Measurements from ENCODE around the gene COL11A2.

The COL11A2 gene

GRCh38 chr6:33212857-33213165 is 20.5 kb upstream of the COL11A2 start:
- peak; percentile 6 for DNase-seq (ENCODE audit: low spot score)
- TF ChIP-seq CTCF (IDR thresholded peaks at IDR 0.05; ENCODE audit: extremely low read depth, insufficient read depth, missing control alignments): no peak
- in situ Hi-C loops (cut with MboI; ENCODE audit: low pct_unique_long_range_greater_than_20kb, low sequenced_read_pairs, unreplicated experiment): no loop called here

GRCh38 chr6:33211666-33212422 is 19.6 kb upstream of the COL11A2 start:
- in situ Hi-C loops (cut with MboI; ENCODE audit: low pct_unique_long_range_greater_than_20kb, low sequenced_read_pairs, unreplicated experiment): no loop called here
- peak; percentile 11 for DNase-seq (ENCODE audit: low spot score)
- TF ChIP-seq CTCF (IDR thresholded peaks at IDR 0.05; ENCODE audit: extremely low read depth, insufficient read depth, missing control alignments): no peak

- in situ Hi-C loops (cut with MboI; ENCODE audit: low pct_unique_long_range_greater_than_20kb, low sequenced_read_pairs, unreplicated experiment): no loop called here
- no peak for TF ChIP-seq CTCF (IDR thresholded peaks at IDR 0.05; ENCODE audit: extremely low read depth, insufficient read depth, missing control alignments)
- DNase-seq (ENCODE audit: low spot score): no peak
Observed at GRCh38 chr6:33211136-33211535, 18.9 kb upstream of the COL11A2 start.

- no peak for TF ChIP-seq CTCF (IDR thresholded peaks at IDR 0.05; ENCODE audit: extremely low read depth, insufficient read depth, missing control alignments)
- DNase-seq (ENCODE audit: low spot score): peak; percentile 8
- in situ Hi-C loops (cut with MboI; ENCODE audit: low pct_unique_long_range_greater_than_20kb, low sequenced_read_pairs, unreplicated experiment): no loop called here
Observed at GRCh38 chr6:33209856-33210255, 17.6 kb upstream of the COL11A2 start.

GRCh38 chr6:33208091-33208967 is 16.1 kb upstream of the COL11A2 start, which contains the start of gene RING1:
RING1 (plus strand) TSS chr6:33208500; CDS start chr6:33208823, 323 bp downstream.
- peak; percentile 97 for DNase-seq (ENCODE audit: low spot score)
- in situ Hi-C loops (cut with MboI; ENCODE audit: low pct_unique_long_range_greater_than_20kb, low sequenced_read_pairs, unreplicated experiment): no loop called here
- no peak for TF ChIP-seq CTCF (IDR thresholded peaks at IDR 0.05; ENCODE audit: extremely low read depth, insufficient read depth, missing control alignments)

- in situ Hi-C loops (cut with MboI; ENCODE audit: low pct_unique_long_range_greater_than_20kb, low sequenced_read_pairs, unreplicated experiment): no loop called here
- DNase-seq (ENCODE audit: low spot score): no peak
- no peak for TF ChIP-seq CTCF (IDR thresholded peaks at IDR 0.05; ENCODE audit: extremely low read depth, insufficient read depth, missing control alignments)
Observed at GRCh38 chr6:33207552-33208090, 15.4 kb upstream of the COL11A2 start.
